HG03066 (cell line): Measurements from ENCODE around the gene CKAP5.

Experiments used
- ATAC-seq: cut with Tn5 transposase; IDR thresholded peaks from one replicate; pipeline ENCODE4 v1.9.1; 2021; ENCODE audit warnings: low read depth; ENCODE audit not compliant: unreplicated experiment

The CKAP5 gene

DNA sequence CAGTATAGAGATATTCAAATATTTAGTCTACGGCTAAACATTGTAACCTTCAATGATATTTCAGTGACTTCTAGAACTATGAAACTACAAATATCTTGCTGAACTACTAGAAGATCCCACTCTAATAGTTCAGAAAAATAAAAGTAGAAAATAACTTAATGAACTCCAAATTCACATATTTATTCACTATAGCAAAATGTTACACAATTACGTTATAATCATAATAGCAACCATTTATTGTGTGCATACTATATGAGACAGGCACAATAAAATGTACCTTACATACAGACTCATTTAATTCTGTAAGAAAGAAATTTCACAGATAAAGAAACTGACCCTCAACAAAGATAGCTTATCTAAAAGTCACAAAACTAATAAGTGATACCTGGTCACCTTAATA lies 69.2 kb downstream of the CKAP5 start:
- no peak for ATAC-seq

- no peak for ATAC-seq
These were observed 76.4 kb downstream of the CKAP5 start for GRCh38 chr11:46769636-46770221.

GRCh38 chr11:46766656-46767055 lies 79.4 kb downstream of the CKAP5 start:
- ATAC-seq = no peak

DNA sequence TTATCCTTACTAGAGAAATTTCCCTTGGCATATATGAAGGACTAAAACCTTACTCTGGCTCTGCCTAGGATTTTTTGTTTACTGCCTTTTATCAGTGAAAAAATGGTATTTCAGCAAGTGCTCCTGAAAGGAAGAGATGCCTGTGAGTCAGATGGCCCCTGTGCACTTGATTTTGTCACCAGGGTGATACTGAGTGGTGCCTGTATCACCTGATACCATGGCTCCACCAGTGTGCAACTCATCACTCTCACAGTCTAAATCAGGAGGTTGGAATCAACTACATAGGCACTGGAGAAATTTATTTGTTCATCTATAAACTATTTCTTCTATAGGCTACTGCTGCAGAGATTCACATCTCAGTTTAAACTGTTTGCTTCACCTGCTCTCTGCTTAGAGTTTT lies 83.8 kb downstream of the CKAP5 start:
- ATAC-seq = no peak

DNA sequence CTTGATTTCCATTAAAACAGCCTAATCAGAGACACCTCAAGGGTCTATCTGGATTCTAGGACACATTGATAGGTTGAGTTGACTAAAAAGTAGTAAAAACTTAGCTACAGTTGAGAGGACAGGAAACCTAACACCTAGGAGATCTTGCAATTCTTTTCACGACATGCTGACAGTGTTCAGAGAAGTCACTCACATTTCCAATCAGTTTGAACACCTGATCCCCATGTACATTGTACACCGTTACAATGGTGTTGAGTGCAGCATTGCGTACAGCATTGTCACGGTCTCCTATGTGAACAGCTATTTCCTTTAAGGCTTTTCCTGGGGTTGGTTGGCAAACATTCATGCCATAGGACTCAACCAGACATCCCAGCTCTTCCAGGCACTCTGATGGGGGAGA lies 84.3 kb downstream of the CKAP5 start:
- no peak for ATAC-seq

DNA sequence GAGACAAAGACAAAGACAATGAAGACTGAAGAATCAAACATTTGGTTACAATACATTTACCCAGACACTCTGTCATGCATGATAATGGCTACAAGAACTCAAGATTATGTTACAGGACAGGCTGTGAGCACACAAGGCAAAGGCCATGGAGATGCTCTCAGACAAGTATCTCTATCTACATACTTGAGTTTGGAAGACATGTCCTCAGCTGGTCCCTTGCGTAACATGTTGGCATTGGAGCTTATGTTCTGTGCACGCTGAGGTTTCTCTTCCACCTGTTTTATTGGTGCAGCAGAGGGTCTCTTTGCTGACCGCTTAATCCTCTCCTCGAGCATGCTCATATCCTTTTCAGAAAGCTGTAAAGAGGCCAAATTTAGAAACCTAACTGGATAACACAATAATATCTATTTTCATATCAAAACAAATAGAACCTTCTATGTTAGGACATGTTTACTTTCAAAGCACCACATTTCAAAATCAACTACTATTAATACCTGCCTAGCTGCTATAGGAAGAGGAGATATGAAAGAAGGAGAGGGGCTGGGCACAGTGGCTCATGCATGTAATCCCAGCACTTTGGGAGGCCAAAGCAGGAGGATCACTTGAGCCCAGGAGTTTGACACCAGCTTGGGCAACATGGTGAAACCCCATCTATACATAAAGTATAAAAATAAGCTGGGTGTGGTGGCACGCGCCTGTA lies 85.5 kb downstream of the CKAP5 start:
- no peak for ATAC-seq

- no peak for ATAC-seq
These were observed 86.9 kb downstream of the CKAP5 start for GRCh38 chr11:46759196-46759595.

GRCh38 chr11:46755962-46756361 lies 90.1 kb downstream of the CKAP5 start:
- no peak for ATAC-seq

DNA sequence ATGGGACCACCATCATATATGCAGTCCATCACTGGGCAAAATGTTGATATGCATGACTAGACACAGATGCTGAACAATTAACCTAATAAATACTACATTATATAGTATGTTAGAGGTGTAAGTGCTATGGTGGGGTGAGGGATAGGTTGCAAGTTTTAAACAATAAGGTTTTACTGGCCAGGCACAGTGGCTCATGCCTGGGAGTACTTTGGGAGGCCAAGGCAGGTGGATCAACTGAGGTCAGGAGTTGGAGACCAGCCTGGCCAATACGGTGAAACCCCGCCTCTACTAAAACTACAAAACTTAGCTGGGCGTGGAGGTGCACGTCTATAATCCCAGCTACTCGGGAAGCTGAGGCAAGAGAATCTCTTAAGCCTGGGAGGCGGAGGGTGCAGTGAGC lies 98.9 kb downstream of the CKAP5 start:
- ATAC-seq = no peak

GRCh38 chr11:46745995-46746394 lies 100.1 kb downstream of the CKAP5 start:
- no peak for ATAC-seq

DNA sequence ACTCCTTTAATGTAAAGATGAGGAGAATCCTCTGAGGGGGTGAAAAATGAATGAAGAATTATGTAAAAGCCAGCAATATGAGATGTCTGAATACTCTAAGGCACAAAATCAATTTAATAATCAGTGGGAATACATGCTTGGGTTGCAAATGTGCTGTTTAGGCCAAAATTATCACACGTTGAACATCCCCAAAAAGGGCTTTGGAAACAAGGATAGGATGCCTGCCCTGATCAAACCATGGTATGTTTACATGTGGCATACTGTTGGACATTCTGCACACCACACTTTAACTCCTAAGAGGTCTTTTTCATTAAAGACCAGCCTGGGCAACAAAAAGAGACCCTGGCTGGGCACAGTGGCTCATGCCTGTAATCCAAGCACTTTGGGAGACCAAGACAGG lies 100.8 kb downstream of the CKAP5 start:
- ATAC-seq = no peak

- ATAC-seq = no peak
These were observed 102.3 kb downstream of the CKAP5 start for GRCh38 chr11:46743693-46744339.

- no peak for ATAC-seq
These were observed 103.0 kb downstream of the CKAP5 start for GRCh38 chr11:46743043-46743442.

DNA sequence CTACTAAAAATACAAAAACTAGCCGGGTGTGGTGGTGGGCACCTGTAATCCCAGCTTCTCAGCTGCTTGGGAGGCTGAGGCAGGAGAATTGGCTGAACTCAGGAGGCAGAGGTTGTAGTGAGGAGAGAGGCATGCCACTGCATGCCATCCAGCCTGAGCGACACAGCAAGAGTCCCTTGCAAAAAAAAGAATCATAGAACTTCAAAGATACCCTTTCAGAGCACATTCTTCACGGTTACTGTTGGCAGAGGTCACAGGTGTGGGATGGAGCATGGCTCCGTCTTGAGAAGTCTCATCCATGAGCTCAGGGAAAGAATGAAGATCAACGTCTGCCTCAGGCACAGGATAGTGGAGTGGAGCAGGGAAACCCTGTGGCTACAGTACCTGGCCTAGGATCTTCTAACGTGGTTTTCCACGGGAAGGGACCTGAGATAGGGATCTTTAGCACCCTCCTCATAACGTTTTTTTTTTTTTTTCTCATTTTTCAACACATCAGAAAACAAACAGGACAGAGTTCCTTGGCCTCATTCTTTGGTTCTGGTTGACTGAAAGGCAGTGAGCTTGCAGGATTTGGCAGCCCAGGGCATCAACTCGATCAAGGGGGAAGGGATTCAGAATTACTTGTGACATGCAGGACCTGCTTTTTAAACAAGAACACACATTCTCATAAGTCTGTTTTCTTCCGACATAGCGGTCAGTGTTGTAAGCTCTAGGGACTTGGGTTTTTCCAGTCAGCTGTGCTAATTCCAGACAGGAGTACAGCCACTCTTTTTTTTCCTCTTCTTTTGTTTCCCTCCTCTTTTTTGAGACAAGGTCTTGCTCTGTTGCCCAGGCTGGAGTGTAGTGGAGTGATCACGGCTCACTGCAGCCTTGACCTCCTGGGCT lies 104.2 kb downstream of the CKAP5 start:
- no peak for ATAC-seq

DNA sequence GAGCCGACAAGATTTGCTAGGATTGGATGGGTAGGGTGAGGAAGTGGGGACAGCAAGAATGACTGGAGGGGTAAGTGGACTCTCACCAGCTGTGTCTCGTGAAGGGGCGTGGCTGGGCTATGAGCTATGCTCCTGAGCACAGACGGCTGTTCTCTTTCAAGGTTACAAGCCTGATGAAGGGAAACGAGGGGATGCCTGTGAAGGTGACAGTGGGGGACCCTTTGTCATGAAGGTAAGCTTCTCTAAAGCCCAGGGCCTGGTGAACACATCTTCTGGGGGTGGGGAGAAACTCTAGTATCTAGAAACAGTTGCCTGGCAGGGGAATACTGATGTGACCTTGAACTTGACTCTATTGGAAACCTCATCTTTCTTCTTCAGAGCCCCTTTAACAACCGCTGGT lies 107.2 kb downstream of the CKAP5 start:
- no peak for ATAC-seq

DNA sequence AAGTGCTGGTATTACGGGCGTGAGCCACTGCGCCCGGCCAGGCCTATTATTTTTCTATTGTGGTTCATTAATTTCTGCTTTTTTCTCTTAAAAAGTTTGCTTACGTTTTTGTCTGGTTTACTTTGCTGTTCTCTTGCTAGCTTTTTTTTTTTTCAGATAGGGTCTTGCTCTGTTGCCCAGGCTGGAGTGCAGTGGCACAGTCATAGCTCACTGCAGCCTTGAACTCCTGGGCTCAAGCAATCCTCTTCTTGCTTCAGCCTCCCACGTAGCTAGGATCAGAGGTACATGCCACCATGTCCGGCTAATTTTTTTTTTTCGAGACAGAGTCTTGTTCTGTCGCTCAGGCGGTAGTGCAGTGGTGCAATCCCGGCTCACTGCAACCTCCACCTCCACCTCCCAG lies 108.4 kb downstream of the CKAP5 start:
- no peak for ATAC-seq

DNA sequence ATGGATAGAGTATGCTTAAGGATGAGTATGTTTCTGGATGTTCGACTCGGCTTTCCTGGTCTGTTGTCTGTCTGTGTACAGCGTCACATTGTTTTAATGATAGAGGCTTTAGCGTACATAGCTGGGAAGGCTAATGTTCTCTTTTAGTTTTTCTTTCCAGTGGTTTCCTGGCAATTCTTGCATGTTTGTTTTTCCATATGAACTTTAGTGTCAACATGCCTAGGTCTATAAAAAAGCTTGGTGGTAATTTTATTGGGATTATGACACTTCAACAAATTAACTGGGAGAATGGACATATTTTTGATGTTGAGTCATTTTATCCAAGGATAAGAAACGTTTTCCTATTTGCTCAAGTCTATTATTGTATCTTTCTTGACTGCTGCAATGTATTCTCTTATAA lies 109.5 kb downstream of the CKAP5 start:
- no peak for ATAC-seq

- ATAC-seq = no peak
These were observed 109.9 kb downstream of the CKAP5 start for GRCh38 chr11:46736146-46736545.

GRCh38 chr11:46733234-46733633 lies 112.8 kb downstream of the CKAP5 start:
- ATAC-seq = no peak

DNA sequence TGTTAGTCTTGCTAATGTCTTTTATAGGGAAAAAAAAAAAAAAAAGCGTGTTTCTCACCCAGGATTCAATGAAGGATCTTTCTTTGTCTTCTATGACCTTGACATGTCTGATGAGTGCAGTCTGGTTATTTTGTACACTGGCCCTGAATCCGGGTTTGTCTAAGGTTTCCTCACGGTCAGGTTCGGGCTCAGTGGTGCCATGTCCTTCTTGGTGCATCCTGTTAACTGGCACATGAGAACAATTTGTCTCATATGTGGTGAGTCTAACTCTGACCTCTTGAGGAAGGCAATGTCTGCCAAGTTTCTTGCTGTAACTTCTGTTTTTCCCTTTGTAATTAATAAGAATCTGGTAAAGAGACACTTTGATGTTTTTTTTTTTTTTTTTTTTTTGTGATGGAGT lies 114.5 kb downstream of the CKAP5 start:
- no peak for ATAC-seq
